PFSK-1 (cell line): ENCODE data around the gene PTGFRN.

Experiments used
- FOXP2 ChIP-seq: optimal IDR thresholded peaks from 2 replicates; pipeline ENCODE3; 2011; ENCODE audit warnings: borderline replicate concordance, control low read depth, inconsistent platforms; ENCODE audit not compliant: insufficient read depth; ENCODE audit errors: extremely low read length, extremely low read depth
- POLR2AphosphoS5 ChIP-seq: IDR thresholded peaks from 2 replicates; pipeline ENCODE4 v1.6.1; 2012; ENCODE audit warnings: low read depth, mild to moderate bottlenecking, control low read depth, low read length, moderate library complexity
- REST ChIP-seq, 2 experiments: IDR thresholded peaks; 2 replicates each; pipeline versions ENCODE4 v1.6.1 to v1.8.0; 2011 to 2012; ENCODE audit warnings: low read depth in 2 of 2, low read length in 2 of 2, control low read depth in 1 of 2, inconsistent platforms in 1 of 2, mild to moderate bottlenecking in 1 of 2, moderate library complexity in 1 of 2; ENCODE audit not compliant: insufficient read depth in 1 of 2
- SIN3A ChIP-seq: IDR thresholded peaks from 2 replicates; pipeline ENCODE4 v1.6.1; 2012; ENCODE audit warnings: mild to moderate bottlenecking, low read length, moderate library complexity, borderline replicate concordance; ENCODE audit not compliant: insufficient read depth
- TAF1 ChIP-seq: IDR thresholded peaks from 2 replicates; pipeline ENCODE4 v1.6.1; 2012; ENCODE audit warnings: low read length, control low read depth, borderline replicate concordance; ENCODE audit not compliant: insufficient read depth

The PTGFRN gene

DNA sequence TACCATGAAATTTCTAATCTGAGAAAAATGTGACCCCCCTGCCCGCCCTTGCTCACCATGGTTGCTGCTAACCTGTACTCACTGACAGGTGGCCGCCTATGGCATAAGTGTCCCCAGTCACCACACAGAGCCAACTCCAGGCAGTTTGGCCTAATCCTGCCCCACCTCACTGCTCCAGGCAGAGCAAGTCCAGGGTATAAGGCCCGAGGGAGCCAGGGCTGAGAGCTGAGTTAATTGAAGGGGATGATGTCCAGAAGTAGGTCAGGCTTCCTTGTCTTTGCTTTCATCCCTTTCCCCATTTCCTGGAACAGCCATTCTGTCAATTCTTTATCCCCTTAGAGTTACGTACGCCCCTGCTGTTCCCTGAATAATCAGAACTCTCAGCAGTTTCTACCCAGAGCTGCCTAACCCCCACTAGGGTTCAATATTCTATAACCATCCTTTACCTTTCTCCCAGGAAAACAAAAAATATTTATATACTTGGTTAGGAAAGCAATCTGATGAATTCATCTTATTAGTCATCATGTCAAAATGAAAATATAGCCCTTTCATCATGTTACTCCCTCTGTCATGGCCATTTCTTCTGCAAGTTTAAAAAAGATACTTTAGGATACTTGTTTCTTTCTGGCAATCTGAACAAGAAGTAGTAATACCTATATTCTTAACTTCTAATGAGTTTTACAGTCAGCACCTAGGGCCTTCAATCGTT lies 62.4 kb downstream of the PTGFRN start:
- no peak for TF ChIP-seq REST (IDR thresholded peaks at IDR 0.05; ENCODE audit: insufficient read depth in 1 of 2, low read depth in 2 of 2, low read length in 2 of 2)
- TF ChIP-seq POLR2AphosphoS5, result no peak

GRCh38 chr1:116972674-116973030 lies 62.9 kb downstream of the PTGFRN start:
- no peak for TF ChIP-seq SIN3A
- TF ChIP-seq POLR2AphosphoS5, result no peak
- TF ChIP-seq FOXP2, result no peak
- no peak for TF ChIP-seq REST (IDR thresholded peaks at IDR 0.05; ENCODE audit: insufficient read depth in 1 of 2, low read depth in 2 of 2, low read length in 2 of 2)
- no peak for TF ChIP-seq TAF1

DNA sequence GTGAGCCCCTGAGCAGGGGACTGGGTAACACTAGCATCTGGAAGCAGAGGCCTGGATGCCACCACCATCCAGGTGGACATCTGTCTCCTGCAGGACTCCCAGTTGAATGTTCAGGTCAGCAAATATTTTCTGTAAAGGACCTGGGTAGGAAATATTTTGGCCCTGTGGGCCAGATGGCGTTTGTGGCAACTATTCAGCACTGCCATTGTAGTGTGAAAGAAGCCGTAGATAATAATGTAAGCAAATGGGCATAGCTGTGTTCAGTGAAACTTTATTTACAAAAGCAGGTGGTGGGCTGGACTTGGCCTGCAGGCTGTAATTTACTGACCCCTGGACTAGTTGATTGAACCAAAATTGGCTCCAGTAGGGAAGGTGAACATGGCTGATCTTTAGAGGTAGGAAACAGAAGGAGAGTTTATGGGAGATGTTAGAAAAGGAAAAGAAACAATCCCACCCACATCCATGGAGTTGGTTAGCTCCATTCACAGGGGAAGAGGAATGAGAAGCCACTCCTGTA lies 71.9 kb downstream of the PTGFRN start:
- TF ChIP-seq TAF1, result no peak
- TF ChIP-seq FOXP2, result no peak
- no peak for TF ChIP-seq SIN3A
- TF ChIP-seq REST (IDR thresholded peaks at IDR 0.05; ENCODE audit: insufficient read depth in 1 of 2, low read depth in 2 of 2, low read length in 2 of 2), result no peak

GRCh38 chr1:116982319-116983004 lies 72.7 kb downstream of the PTGFRN start:
- no peak for TF ChIP-seq FOXP2

- no peak for TF ChIP-seq TAF1
- no peak for TF ChIP-seq POLR2AphosphoS5
- TF ChIP-seq REST (IDR thresholded peaks at IDR 0.05; ENCODE audit: insufficient read depth in 1 of 2, low read depth in 2 of 2, low read length in 2 of 2), result no peak
- no peak for TF ChIP-seq SIN3A
- no peak for TF ChIP-seq FOXP2
Measured at GRCh38 chr1:116983112-116983511, 73.4 kb downstream of the PTGFRN start.
